Stimulated activated effector memory CD8-positive, alpha-beta T cell treated with anti-CD3 and anti-CD28 coated beads, Interleukin-12 subunit alpha, Interleukin-12 subunit beta, amount 100 ng/mL, for 72 hours (primary cell): ENCODE measurements around the gene WWOX.

ENCODE experiments used
- ATAC-seq: fragments of 150-1000 bp; cut with Tn5 transposase; 2 replicates; pipeline ENCODE4 v1.10.0; 2021
- DNase-seq, 2 donors: peaks; one replicate each; pipeline ENCODE4 v3.0.0; 2021 to 2022; ENCODE audit warnings: low spot score in 2 of 2
- H3K27ac Mint-ChIP-seq: one replicate; pipeline ENCODE4 v1.8.0; 2022; ENCODE audit warnings: mild to moderate bottlenecking, mixed read lengths
- H3K36me3 Mint-ChIP-seq: one replicate; pipeline ENCODE4 v1.8.0; 2022; ENCODE audit warnings: mild to moderate bottlenecking, mixed read lengths
- H3K4me1 Mint-ChIP-seq: one replicate; pipeline ENCODE4 v1.8.0; 2022; ENCODE audit warnings: mixed read lengths
- H3K4me3 Mint-ChIP-seq: one replicate; pipeline ENCODE4 v1.8.0; 2022; ENCODE audit warnings: mild to moderate bottlenecking, mixed read lengths
- H3K9me3 Mint-ChIP-seq: one replicate; pipeline ENCODE4 v1.8.0; 2022; ENCODE audit warnings: mixed read lengths

WWOX gene

GRCh38 chr16:79013930-79014660, 914.6 kb downstream of the WWOX start:
- ATAC-seq, result no peak

GRCh38 chr16:79018650-79019429, 919.4 kb downstream of the WWOX start:
- Mint-ChIP-seq H3K9me3 (no peaks in the 10 kb centered on the region), H3K4me1 (peaks cover 2% of the 10 kb centered on the region), H3K27ac (no peak overlapping the region), H3K4me3 (no peak overlapping the region), H3K36me3 (no peaks in the 10 kb centered on the region)
- DNase-seq, result no peak
- ATAC-seq, result peak; percentile 82

More at GRCh38 chr16:79013930-79014660, 914.6 kb downstream of the WWOX start:
- Mint-ChIP-seq H3K9me3 (no peaks in the 10 kb centered on the region), H3K4me3 (no peak overlapping the region), H3K27ac (no peak overlapping the region), H3K36me3 (no peaks in the 10 kb centered on the region), H3K4me1 (peaks cover 33% of the 10 kb centered on the region)
- DNase-seq, result no peak

- no peak for DNase-seq
- no peaks in the 10 kb centered on the region for H3K9me3 Mint-ChIP-seq
- no peaks in the 10 kb centered on the region for H3K36me3 Mint-ChIP-seq
- H3K4me1 Mint-ChIP-seq, result no peaks in the 10 kb centered on the region
- H3K4me3 Mint-ChIP-seq, result no peak overlapping the region
- ATAC-seq, result no peak
- no peak overlapping the region for H3K27ac Mint-ChIP-seq
These were observed 920.0 kb downstream of the WWOX start for GRCh38 chr16:79019431-79019830.

- Mint-ChIP-seq H3K36me3 (no peaks in the 10 kb centered on the region), H3K4me3 (no peak overlapping the region), H3K9me3 (no peaks in the 10 kb centered on the region), H3K27ac (no peak overlapping the region), H3K4me1 (no peaks in the 10 kb centered on the region)
- ATAC-seq (no peak), DNase-seq (no peak)
These were observed 922.7 kb downstream of the WWOX start for GRCh38 chr16:79021991-79022630.

GRCh38 chr16:79026117-79026516, 926.7 kb downstream of the WWOX start:
- Mint-ChIP-seq H3K36me3 (no peaks in the 10 kb centered on the region), H3K9me3 (no peaks in the 10 kb centered on the region), H3K27ac (no peak overlapping the region), H3K4me1 (no peaks in the 10 kb centered on the region), H3K4me3 (no peak overlapping the region)
- ATAC-seq (no peak), DNase-seq (no peak)

- no peaks in the 10 kb centered on the region for H3K9me3 Mint-ChIP-seq
- H3K4me3 Mint-ChIP-seq, result no peak overlapping the region
- H3K27ac Mint-ChIP-seq, result peak overlapping the region; percentile 33
- no peak for ATAC-seq
- H3K4me1 Mint-ChIP-seq, result peaks cover 15% of the 10 kb centered on the region
- H3K36me3 Mint-ChIP-seq, result no peaks in the 10 kb centered on the region
- no peak for DNase-seq
These were observed 937.1 kb downstream of the WWOX start for GRCh38 chr16:79036541-79036940.

- no peak for ATAC-seq
- DNase-seq, result no peak
- Mint-ChIP-seq H3K4me3 (no peak overlapping the region), H3K9me3 (no peaks in the 10 kb centered on the region), H3K27ac (no peak overlapping the region), H3K36me3 (no peaks in the 10 kb centered on the region), H3K4me1 (peaks cover 24% of the 10 kb centered on the region)
These were observed 938.3 kb downstream of the WWOX start for GRCh38 chr16:79037521-79038373.

- no peak for ATAC-seq
- no peak for DNase-seq
- Mint-ChIP-seq H3K9me3 (no peaks in the 10 kb centered on the region), H3K4me1 (peaks cover 53% of the 10 kb centered on the region), H3K4me3 (no peak overlapping the region), H3K36me3 (no peaks in the 10 kb centered on the region), H3K27ac (no peak overlapping the region)
These were observed 941.8 kb downstream of the WWOX start for GRCh38 chr16:79041206-79041605.

- ATAC-seq, result no peak
- Mint-ChIP-seq H3K4me1 (peaks cover 60% of the 10 kb centered on the region), H3K9me3 (no peaks in the 10 kb centered on the region), H3K4me3 (no peak overlapping the region), H3K27ac (peak overlapping the region; percentile 43), H3K36me3 (no peaks in the 10 kb centered on the region)
- no peak for DNase-seq
These were observed 942.7 kb downstream of the WWOX start for GRCh38 chr16:79042141-79042540.

GRCh38 chr16:79042886-79043285, 943.4 kb downstream of the WWOX start:
- Mint-ChIP-seq H3K4me1 (peaks cover 55% of the 10 kb centered on the region), H3K36me3 (no peaks in the 10 kb centered on the region), H3K27ac (peak overlapping the region; percentile 43), H3K9me3 (no peaks in the 10 kb centered on the region), H3K4me3 (peak overlapping the region; percentile 17)
- peak in 1 of 2 donors; percentile 55 for DNase-seq
- peak; percentile 85 for ATAC-seq

- H3K27ac Mint-ChIP-seq, result peak overlapping the region; percentile 43
- H3K9me3 Mint-ChIP-seq, result no peaks in the 10 kb centered on the region
- H3K4me3 Mint-ChIP-seq, result no peak overlapping the region
- H3K4me1 Mint-ChIP-seq, result peaks cover 53% of the 10 kb centered on the region
- no peaks in the 10 kb centered on the region for H3K36me3 Mint-ChIP-seq
- ATAC-seq, result no peak
- DNase-seq, result no peak
These were observed 945.7 kb downstream of the WWOX start for GRCh38 chr16:79045191-79045590.

- H3K4me3 Mint-ChIP-seq, result no peak overlapping the region
- peaks cover 49% of the 10 kb centered on the region for H3K4me1 Mint-ChIP-seq
These were observed 947.9 kb downstream of the WWOX start for GRCh38 chr16:79047337-79047736.

GRCh38 chr16:79049040-79049439, 949.6 kb downstream of the WWOX start:
- Mint-ChIP-seq H3K4me1 (peaks cover 32% of the 10 kb centered on the region), H3K9me3 (no peaks in the 10 kb centered on the region), H3K4me3 (no peak overlapping the region), H3K27ac (no peak overlapping the region), H3K36me3 (no peaks in the 10 kb centered on the region)
- no peak for ATAC-seq
- no peak for DNase-seq

More at GRCh38 chr16:79047337-79047736, 947.9 kb downstream of the WWOX start:
- ATAC-seq (peak; percentile 49), DNase-seq (no peak)
- Mint-ChIP-seq H3K27ac (no peak overlapping the region), H3K9me3 (no peaks in the 10 kb centered on the region), H3K36me3 (no peaks in the 10 kb centered on the region)

- no peak overlapping the region for H3K27ac Mint-ChIP-seq
- no peaks in the 10 kb centered on the region for H3K36me3 Mint-ChIP-seq
These were observed 950.6 kb downstream of the WWOX start for GRCh38 chr16:79050063-79050462.

GRCh38 chr16:79051313-79051712, 951.9 kb downstream of the WWOX start:
- H3K9me3 Mint-ChIP-seq, result no peaks in the 10 kb centered on the region

More at GRCh38 chr16:79050063-79050462, 950.6 kb downstream of the WWOX start:
- H3K4me3 Mint-ChIP-seq, result no peak overlapping the region
- DNase-seq (no peak), ATAC-seq (no peak)
- H3K4me1 Mint-ChIP-seq, result peaks cover 22% of the 10 kb centered on the region
- no peaks in the 10 kb centered on the region for H3K9me3 Mint-ChIP-seq

More at GRCh38 chr16:79051313-79051712, 951.9 kb downstream of the WWOX start:
- ATAC-seq (no peak), DNase-seq (no peak)
- Mint-ChIP-seq H3K36me3 (no peaks in the 10 kb centered on the region), H3K4me3 (no peak overlapping the region), H3K27ac (no peak overlapping the region), H3K4me1 (peaks cover 16% of the 10 kb centered on the region)
